ENCODE results near the gene POLR2C.

The POLR2C gene

DNA sequence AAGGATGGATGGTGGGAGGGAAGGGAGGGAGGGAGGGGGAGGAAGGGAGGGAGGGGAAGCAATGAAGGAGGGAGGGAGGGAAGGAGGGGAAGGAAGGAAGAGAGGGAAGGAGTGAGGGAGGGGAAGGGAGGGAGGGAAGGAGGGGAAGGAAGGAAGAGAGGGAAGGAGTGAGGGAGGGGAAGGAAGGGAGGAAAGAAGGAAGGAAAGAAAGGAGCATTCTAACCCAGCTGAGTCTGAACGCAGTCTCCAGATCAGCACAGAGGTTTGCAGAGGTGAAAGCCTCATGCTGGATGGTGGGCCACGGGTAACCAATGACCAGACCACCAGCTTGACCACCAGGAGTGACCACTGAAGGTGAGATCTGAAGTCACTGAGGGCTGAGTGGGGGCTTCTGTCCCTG lies 39.3 kb upstream of the POLR2C start:
- TF ChIP-seq, protein P1, sequence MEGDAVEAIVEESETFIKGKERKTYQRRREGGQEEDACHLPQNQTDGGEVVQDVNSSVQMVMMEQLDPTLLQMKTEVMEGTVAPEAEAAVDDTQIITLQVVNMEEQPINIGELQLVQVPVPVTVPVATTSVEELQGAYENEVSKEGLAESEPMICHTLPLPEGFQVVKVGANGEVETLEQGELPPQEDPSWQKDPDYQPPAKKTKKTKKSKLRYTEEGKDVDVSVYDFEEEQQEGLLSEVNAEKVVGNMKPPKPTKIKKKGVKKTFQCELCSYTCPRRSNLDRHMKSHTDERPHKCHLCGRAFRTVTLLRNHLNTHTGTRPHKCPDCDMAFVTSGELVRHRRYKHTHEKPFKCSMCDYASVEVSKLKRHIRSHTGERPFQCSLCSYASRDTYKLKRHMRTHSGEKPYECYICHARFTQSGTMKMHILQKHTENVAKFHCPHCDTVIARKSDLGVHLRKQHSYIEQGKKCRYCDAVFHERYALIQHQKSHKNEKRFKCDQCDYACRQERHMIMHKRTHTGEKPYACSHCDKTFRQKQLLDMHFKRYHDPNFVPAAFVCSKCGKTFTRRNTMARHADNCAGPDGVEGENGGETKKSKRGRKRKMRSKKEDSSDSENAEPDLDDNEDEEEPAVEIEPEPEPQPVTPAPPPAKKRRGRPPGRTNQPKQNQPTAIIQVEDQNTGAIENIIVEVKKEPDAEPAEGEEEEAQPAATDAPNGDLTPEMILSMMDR (IDR thresholded peaks at IDR 0.05; ENCODE audit: low read depth, low read length), result no peak
- H3K4me3 ChIP-seq (ENCODE audit: low read depth, low read length), result no peak overlapping the region

DNA sequence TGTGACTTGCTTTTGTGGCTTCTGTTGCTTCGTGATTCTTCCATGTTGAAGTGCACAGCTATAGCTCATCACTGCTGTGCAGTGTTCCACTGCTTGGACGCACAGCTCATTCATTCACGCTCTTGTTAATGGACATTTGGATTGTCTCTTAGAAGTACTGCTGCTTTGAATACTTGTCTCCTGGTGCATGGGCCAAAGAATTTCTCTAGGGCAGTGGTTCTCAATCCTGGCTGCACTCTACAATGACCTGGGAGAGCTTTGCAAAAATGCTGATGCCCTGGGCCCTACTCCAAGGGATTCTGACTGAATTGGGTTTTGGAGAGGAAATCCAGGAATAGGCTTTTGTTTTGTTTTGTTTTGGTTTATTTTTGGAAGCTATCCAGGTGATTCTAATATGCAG lies 37.9 kb upstream of the POLR2C start:
- TF ChIP-seq, protein P1 (IDR thresholded peaks at IDR 0.05; ENCODE audit: low read depth, low read length), result no peak
- H3K4me3 ChIP-seq (ENCODE audit: low read depth, low read length), result no peak overlapping the region

DNA sequence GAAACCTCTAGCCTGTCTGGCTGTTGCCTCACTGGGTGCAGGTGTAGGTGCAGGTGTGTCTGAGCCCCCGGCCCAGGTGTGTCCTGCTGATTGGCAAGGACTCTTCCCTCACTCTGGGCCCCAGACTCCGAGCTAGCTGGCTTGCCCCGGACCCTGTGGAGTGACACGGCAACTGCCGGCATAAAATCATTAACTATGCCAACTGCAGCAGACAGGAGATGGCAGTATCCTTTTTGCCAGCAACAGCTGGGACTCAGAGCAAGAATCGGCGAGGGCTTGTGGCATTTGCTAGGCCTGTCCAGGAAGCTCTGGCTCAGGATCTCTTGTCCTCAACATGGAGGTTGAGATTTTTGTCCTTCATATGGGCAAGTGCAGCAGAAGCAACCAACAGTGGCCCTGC lies 36.1 kb upstream of the POLR2C start:
- no peak overlapping the region for H3K4me3 ChIP-seq (ENCODE audit: low read depth, low read length)
- TF ChIP-seq, protein P1 (IDR thresholded peaks at IDR 0.05; ENCODE audit: low read depth, low read length), result no peak

DNA sequence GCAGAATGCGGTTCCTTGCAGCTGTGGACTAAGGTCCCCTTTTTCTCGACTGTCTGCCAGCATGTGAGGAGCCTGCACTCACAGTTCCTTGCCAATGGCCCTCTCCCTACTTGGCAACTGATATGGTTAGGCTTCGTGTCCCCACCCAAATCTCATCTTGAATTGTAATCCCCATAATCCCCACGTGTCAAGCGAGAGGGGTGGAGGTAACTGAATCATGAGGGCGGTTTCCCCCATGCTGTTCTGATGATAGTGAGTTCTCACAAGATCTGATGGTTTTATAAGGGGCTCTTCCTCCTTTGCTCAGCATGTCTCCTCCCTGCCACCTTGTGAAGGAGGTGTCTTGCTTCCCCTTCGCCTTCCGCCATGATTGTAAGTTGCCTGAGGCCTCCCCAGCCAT lies 35.2 kb upstream of the POLR2C start:
- TF ChIP-seq, protein P1 (IDR thresholded peaks at IDR 0.05; ENCODE audit: low read depth, low read length), result no peak
- H3K4me3 ChIP-seq (ENCODE audit: low read depth, low read length), result no peak overlapping the region

DNA sequence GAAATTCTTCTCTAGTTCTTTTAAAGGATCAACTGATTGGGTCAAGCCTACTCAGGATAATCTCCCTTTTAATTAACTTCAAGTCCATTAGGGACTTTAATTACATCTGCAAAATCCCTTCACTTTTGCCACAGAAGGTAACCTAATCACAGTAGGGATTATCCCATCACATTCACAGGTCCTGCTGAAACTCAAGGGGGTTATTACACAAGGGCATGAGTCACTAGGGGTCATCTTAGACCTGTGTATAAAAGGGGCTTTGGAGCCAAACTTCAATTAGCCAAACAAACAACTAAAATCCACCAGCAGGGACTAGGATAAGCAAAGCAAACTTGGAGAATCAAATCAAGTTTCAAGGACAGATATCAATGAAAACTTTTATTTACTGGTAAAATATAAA lies 34.7 kb upstream of the POLR2C start:
- TF ChIP-seq, protein P1 (IDR thresholded peaks at IDR 0.05; ENCODE audit: low read depth, low read length), result no peak
- H3K4me3 ChIP-seq (ENCODE audit: low read depth, low read length), result no peak overlapping the region

DNA sequence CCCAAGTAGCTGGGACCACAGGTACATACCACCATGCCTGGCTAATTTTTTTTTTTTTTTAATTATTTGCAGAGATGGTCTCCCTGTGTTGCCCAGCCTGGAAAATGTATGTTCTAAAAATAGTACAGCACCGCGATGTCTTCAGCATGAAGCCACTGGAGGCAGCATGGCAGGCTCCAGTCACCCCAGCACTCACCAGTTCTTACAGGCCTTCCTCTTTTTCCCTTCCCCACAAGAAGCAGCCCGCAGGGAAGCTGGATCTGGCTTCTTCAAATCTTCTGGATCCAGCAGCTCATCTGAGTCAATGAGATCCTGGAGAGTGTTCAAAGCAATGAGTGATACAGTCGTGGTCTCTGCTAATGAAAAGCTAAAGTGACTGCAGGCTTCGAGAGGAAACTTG lies 31.5 kb upstream of the POLR2C start:
- H3K4me3 ChIP-seq (ENCODE audit: low read depth, low read length), result no peak overlapping the region
- TF ChIP-seq, protein P1 (IDR thresholded peaks at IDR 0.05; ENCODE audit: low read depth, low read length), result no peak

DNA sequence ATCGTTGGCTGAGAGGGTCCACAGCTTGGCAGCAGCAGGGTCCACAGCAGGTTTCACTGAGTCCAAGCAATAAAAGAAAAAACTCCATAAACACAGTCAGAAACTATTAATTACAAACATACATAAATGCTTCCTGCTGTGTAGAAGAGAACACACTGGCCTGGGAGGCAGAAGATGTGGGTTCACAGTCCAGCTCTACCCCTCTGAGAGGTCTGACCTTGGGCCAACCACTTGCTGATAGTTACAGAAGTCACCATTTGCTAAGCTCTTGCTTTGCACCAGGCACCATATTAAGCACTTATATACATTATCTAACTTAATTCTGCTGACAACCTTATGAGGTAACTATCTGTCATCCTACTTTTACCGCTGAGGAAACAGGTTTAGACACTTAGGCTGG lies 30.0 kb upstream of the POLR2C start:
- TF ChIP-seq, protein P1 (IDR thresholded peaks at IDR 0.05; ENCODE audit: low read depth, low read length), result no peak
- H3K4me3 ChIP-seq (ENCODE audit: low read depth, low read length), result no peak overlapping the region

Data from WI38 (cell line).